ENCODE data around the gene PLAAT4. TPM values are rescaled to one million over a fixed set of nuclear protein-coding genes. Genes with fewer than 3 reads are reported as not detected.

PLAAT4 gene
- total RNA-seq, 2 experiments from 2014 or later: 80.4 to 82.4 TPM

DNA sequence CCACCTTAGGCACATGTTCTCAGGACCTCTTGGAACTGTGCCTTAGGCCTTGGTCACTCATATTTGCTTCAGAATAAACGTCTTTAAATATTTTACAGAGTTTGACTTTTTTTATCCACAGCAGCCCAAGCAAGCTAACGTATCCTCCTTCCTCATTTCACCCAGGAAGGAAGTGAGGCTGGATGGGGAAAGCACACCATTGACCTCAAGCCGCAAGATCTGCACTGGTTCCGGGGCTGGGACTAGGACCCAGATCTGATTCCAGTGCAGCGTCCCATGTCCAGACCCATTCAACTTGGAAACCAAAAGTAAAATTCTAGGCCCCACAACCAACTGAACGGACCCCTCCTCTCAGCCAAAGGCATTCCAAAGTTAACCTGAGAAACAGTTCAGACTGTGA, 33.1 kb upstream of the PLAAT4 start:
- H3K4me3 Mint-ChIP-seq: no peak overlapping the region
- peaks cover 11% of the 10 kb centered on the region for H3K36me3 Mint-ChIP-seq (ENCODE audit: low read depth)
- POLR2A ChIA-PET: interaction anchor here (1.3 kb wide), 1 partner anchor 33 kb away, joined by 3 read pairs; the partner anchor contains the start of gene PLAAT4
- H3K27me3 Mint-ChIP-seq: peaks cover 4% of the 10 kb centered on the region
- H3K9me3 Mint-ChIP-seq: peaks cover 10% of the 10 kb centered on the region
- DNase-seq (peak in 2 of 14 experiments; percentile 42 to 47), ATAC-seq (ENCODE audit: poor library complexity) (no peak)
- H3K4me3 ChIP-seq (ENCODE audit: low read length): no peak overlapping the region
- peaks cover 9 to 11% of the 10 kb centered on the region in 2 experiments for H3K9me3 ChIP-seq (ENCODE audit: control insufficient read depth in 1 of 2, insufficient read depth in 1 of 2, low read length in 2 of 2)
- H3K36me3 ChIP-seq (ENCODE audit: insufficient read depth, low read length): no peaks in the 10 kb centered on the region
- intact Hi-C loops (cut with DNase I, micrococcal nuclease): no loop called here
- peaks cover 19% of the 10 kb centered on the region for H3K4me1 ChIP-seq (ENCODE audit: insufficient read depth, low read length)
- H3K27ac ChIP-seq (ENCODE audit: low read depth in 1 of 2, low read length in 2 of 2): no peak overlapping the region
- H3K4me1 Mint-ChIP-seq (ENCODE audit: low read depth): peaks cover 20% of the 10 kb centered on the region
- no peak overlapping the region for H3K27ac Mint-ChIP-seq
- CTCF ChIA-PET: no interaction called here
- H3K27me3 ChIP-seq (ENCODE audit: control insufficient read depth in 1 of 2, insufficient read depth in 2 of 2, low read length in 2 of 2): no peaks in the 10 kb centered on the region
- TF ChIP-seq CTCF (IDR thresholded peaks at IDR 0.05): no peak

DNA sequence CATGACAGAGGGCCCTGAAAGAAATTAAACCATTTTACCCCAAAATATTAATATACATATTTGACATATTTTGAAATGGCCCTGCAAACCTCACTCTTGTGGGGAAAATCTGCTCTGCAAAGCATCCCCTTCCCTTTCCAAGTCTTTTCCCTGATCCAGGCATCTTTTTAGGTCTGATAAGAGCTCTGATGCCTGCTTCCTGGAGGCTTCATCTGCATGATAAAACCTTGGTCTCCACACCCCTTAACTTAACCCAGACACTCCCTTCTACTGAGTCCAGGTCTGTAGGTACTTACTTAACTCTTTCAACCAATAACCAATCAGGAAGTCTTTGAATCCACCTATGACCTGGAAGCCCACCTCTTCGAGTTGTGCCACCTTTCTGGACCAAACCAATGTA, 32.6 kb upstream of the PLAAT4 start:
- peaks cover 7 to 9% of the 10 kb centered on the region in 2 experiments for H3K9me3 ChIP-seq (ENCODE audit: control insufficient read depth in 1 of 2, insufficient read depth in 1 of 2, low read length in 2 of 2)
- Mint-ChIP-seq H3K4me3 (no peak overlapping the region), H3K9me3 (peaks cover 10% of the 10 kb centered on the region), H3K4me1 (ENCODE audit: low read depth) (peaks cover 20% of the 10 kb centered on the region), H3K36me3 (ENCODE audit: low read depth) (peaks cover 11% of the 10 kb centered on the region), H3K27me3 (no peaks in the 10 kb centered on the region), H3K27ac (no peak overlapping the region)
- peaks cover 19% of the 10 kb centered on the region for H3K4me1 ChIP-seq (ENCODE audit: insufficient read depth, low read length)
- ATAC-seq (ENCODE audit: poor library complexity): no peak
- ChIA-PET CTCF (interaction anchor here (1.0 kb wide), 1 partner anchor 13 kb away, joined by 3 read pairs; the partner anchor contains the start of gene PLAAT5), POLR2A (interaction anchor here (1.3 kb wide), 1 partner anchor 32 kb away, joined by 3 read pairs; the partner anchor contains the start of gene PLAAT4)
- H3K27me3 ChIP-seq (ENCODE audit: control insufficient read depth in 1 of 2, insufficient read depth in 2 of 2, low read length in 2 of 2): no peaks in the 10 kb centered on the region
- DNase-seq: no peak
- H3K36me3 ChIP-seq (ENCODE audit: insufficient read depth, low read length): no peaks in the 10 kb centered on the region
- intact Hi-C loops (cut with DNase I, micrococcal nuclease): no loop called here
- no peak for TF ChIP-seq CTCF (IDR thresholded peaks at IDR 0.05)
- H3K4me3 ChIP-seq (ENCODE audit: low read length): no peak overlapping the region
- H3K27ac ChIP-seq (ENCODE audit: low read depth in 1 of 2, low read length in 2 of 2): no peak overlapping the region

DNA sequence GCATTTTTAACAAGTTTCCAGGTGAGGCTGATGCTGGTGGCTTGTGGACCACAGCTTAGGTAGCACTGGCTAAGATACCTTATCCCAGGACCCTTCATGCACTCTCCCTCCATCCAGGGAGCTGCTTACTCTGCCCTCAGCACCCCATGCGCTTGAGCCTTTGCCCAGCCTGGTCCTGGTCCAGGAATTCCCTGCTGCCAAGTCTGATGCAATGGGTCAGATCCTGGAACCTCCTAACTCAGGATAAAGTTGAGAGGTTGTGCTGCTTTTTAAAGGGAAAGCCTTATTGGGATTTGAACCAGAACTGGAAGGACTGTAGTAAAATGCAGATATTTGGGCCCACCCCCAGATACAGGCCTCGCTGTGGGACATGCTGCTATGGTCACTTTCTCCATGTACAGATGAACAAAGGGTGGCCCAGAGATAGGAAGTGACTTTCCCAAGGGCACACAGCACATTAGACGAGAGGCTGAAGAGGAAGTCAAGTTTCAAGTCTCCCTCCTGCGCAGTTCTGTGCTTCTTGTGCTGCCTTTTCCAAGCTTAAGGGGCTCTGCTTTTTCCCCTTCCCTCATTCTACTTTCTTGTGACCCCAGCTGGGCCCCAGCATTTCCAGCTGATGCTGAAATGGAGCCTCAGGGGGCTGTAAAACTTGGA, 31.5 kb upstream of the PLAAT4 start:
- POLR2A ChIA-PET: interaction anchor here (1.3 kb wide), 2 partner anchors 31 to 32 kb away, joined by 3 to 4 read pairs; partner anchors contain the start of gene PLAAT4
- peaks cover 19% of the 10 kb centered on the region for H3K4me1 ChIP-seq (ENCODE audit: insufficient read depth, low read length)
- peaks cover 6% of the 10 kb centered on the region for H3K9me3 Mint-ChIP-seq
- H3K4me3 ChIP-seq (ENCODE audit: low read length): no peak overlapping the region
- intact Hi-C loops (cut with DNase I, micrococcal nuclease): no loop called here
- no peak for TF ChIP-seq CTCF (IDR thresholded peaks at IDR 0.05)
- peaks cover 20% of the 10 kb centered on the region for H3K4me1 Mint-ChIP-seq (ENCODE audit: low read depth)
- CTCF ChIA-PET: interaction anchor here (0.7 to 1.0 kb wide), 2 partner anchors 14 to 27 kb away, joined by 3 read pairs; partner anchors contain the start of gene PLAAT5
- peaks cover 6 to 8% of the 10 kb centered on the region in 2 experiments for H3K9me3 ChIP-seq (ENCODE audit: control insufficient read depth in 1 of 2, insufficient read depth in 1 of 2, low read length in 2 of 2)
- DNase-seq (peak in 1 of 14 experiments; percentile 16), ATAC-seq (ENCODE audit: poor library complexity) (no peak)
- H3K27ac Mint-ChIP-seq: no peak overlapping the region
- no peak overlapping the region for H3K4me3 Mint-ChIP-seq
- H3K36me3 ChIP-seq (ENCODE audit: insufficient read depth, low read length): no peaks in the 10 kb centered on the region
- H3K27ac ChIP-seq (ENCODE audit: low read depth in 1 of 2, low read length in 2 of 2): no peak overlapping the region
- H3K27me3 ChIP-seq (ENCODE audit: control insufficient read depth in 1 of 2, insufficient read depth in 2 of 2, low read length in 2 of 2): no peaks in the 10 kb centered on the region
- H3K36me3 Mint-ChIP-seq (ENCODE audit: low read depth): peaks cover 11% of the 10 kb centered on the region
- no peaks in the 10 kb centered on the region for H3K27me3 Mint-ChIP-seq
